NOMO-1 treated with DMSO at 0.1 percent for 48 hours (cell line): ENCODE measurements around the gene PFAS.

Experiments
- DNase-seq: peaks from one replicate; lab custom pipeline; 2025; ENCODE audit not compliant: unreplicated experiment; lab: John Stamatoyannopoulos, UW

PFAS gene

DNA sequence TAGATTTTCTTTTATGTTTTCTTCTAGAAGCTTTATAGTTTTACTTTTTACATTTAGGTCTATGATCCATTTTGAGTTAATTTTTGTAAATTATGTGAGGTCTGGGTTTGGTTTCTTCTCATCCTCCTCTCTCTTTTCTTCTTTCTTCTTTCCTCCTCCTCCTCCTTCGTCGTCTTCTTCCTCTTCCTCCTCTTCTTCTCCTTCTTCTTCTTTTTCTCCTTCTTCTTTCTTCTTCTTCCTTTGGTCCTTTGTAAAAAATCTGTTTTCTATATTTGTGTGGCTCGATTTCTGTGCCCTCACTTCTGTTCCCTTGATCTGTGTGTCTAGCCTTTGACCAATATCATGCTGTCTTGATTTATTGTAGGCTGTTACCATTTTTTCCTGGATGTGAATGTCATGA lies 51.1 kb downstream of the PFAS start:
- DNase-seq = no peak

DNA sequence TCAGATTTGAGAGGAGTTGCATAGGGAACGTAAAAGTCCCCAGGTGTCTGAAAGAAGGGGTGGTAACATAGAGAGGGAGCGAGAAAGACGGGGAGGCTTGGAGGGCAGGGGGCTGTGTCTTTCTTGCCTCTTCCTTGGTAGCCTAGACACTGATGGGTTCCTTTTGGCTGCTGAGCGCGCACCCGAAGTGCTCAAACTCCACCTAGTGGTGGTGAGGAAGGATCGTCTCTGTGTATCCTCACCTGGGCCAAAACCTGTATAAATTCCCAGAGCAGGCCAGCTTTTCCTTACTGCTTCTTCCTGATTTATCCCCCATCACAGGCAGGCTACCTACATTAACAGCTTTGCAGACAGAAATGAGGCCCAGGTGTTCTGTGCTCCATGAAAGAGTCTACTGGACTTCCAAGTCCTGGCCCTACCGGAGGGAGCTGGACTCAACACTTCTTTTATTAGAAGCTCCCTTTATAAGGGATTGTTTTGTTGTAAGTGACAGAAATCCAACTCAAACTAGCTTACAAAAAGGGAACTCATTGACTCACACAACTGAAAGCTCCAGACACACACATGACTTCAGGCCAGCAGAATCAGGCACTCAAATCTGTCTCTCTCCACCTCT lies 51.6 kb downstream of the PFAS start:
- peak; percentile 67 for DNase-seq

DNA sequence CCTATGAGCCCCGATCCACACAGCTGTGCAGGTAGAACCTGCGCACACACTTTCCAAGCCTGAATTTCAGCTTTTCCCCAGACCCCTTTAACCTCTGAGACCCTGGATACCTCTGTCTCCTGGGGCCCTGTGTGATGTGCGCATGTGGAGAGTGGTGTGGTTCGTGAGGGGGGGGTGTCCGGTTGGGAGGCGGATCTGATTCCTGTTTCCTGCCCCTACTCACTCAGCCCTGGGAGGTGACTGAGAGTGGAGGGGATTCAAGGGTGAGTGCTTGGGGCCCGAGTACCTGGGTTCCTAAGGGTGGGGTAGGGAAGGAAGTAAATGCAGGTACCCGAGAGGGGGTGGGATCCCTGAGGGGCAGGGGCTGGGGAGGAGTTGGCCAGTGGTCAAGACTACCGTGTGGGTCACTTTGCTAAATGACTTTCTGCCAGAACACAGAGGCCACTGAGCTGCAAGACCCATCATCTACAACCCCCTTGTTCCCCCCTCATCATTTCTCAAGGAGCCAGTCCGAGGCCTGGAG lies 61.6 kb downstream of the PFAS start:
- DNase-seq = no peak

DNA sequence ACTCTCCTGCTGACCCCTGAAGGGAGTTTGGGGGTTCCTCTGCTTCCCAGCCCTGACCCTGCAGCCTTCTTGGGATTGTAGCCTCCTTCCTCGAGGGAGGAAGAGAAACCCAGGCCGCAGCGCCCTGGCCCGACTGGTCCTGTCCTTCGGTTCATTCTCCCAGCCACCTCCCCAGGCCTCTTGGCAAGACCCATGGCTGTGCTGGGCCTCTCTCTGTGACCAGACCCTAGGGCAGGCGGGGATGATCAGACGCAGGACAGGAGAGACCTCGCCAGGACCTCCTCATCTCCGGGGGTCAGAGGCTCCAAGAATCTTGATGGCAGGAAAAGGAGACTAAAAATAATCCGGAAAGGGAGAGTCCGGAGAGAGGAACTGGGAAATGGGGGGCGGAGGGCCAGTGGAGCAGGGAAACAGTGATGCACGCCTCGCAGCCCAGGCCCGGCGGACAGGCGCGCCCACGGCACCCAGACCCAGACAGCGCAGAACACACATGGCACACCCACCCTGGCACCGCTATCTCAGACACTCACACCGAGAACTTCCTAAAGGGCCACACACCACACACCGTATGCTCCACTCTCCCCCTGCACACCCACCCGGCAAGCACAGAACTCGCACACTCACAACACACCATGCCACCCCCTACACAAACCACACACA lies 62.2 kb downstream of the PFAS start:
- DNase-seq = no peak

DNA sequence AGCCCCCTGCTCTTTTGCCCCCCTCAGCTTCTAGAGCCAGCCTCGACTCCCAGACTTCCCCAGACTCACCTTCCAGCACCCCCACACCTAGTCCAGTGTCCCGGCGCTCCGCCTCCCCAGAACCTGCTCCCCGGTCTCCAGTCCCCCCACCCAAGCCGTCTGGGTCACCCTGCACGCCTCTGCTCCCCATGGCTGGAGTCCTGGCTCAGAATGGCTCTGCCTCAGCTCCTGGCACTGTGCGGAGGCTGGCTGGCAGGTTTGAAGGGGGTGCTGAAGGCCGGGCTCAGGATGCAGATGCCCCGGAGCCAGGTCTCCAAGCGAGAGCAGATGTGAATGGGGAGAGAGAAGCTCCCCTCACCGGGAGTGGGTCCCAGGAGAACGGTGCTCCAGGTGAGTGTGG lies 63.2 kb downstream of the PFAS start:
- no peak for DNase-seq

DNA sequence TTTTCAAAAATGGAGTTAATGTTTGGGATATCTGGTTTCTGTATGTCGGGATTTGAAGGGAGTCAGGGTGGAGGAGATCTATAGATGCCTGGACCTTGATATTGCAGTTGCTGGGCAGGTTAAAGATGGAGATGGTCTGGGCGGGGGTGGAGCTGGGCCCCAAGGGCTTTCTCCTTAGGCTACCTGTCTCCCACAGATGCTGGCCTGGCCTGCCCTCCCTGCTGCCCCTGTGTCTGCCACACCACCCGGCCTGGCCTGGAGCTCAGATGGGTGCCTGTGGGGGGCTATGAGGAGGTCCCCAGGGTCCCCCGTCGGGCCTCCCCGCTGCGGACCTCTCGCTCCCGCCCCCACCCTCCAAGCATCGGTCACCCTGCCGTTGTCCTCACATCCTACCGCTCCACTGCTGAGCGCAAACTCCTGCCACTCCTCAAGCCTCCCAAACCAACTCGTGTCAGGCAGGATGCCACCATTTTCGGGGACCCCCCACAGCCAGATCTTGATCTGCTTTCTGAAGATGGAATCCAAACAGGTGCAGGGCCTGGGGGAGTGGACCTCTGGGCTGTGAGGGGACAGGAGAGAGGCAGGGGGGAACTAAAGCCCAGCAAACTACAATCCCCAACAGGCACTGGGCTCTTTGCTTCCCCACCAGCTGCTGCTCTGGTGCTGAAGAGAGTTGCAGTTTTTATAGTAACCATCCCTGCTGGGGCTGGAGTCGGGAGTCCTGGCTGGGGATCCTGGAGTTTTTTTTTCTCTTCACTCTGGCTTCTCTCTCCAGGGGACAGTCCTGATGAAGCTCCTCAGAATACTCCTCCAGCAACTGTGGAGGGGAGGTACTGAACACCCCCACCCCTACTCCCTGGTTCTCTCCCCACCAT lies 63.9 kb downstream of the PFAS start:
- DNase-seq = no peak

DNA sequence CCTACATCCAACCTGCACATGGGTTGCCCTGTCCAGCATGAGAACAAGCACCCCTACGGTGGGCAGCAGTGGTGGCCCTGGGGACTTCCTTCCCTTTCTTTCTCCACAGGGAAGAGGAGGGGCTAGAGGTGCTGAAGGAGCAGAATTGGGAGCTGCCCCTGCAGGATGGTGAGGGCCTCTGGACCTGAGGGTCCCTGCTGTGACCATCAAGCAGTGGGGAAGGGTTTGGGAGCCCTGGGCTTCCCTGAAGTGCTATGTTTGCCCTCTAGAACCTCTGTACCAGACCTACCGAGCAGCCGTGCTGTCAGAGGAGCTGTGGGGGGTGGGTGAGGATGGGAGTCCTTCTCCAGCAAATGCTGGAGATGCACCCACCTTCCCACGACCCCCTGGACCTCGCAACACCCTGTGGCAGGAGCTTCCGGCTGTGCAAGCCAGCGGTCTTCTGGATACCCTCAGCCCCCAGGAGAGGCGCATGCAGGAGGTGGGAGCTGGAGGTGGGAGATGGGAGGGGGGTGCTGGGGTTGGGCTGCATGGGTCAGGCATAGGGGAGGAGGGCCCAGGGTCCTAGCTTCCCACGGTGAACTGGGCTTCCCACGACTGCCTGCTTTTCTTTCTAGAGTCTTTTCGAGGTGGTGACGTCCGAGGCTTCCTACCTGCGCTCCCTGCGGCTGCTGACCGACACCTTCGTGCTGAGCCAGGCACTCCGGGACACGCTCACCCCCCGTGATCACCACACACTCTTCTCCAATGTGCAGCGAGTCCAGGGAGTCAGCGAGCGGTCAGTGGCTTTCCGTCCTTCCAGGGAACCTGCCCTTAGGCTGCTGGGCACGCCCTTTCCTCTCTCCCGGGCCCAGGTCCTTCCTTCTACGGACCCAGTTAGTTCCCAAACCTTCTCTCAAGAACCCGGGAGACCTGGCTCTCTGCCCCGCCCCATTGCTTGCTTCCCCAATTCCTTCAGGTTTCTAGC lies 66.0 kb downstream of the PFAS start:
- no peak for DNase-seq

DNA sequence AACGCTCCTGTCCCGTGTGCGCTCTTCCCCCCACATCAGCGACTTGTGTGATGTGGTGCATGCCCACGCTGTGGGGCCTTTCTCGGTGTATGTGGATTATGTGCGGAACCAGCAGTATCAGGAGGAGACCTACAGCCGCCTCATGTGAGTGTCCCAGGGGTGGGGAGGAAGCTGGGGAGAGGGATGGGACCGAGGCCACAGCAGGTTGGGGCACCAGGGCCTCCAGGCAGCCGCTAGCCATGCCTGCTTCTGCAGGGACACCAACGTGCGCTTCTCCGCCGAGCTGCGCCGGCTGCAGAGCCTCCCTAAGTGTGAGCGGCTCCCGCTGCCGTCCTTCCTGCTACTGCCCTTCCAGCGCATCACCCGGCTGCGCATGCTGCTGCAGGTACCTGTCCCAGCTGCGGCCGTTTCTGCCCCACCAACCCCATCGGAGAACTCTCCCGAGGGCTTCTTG lies 66.7 kb downstream of the PFAS start:
- DNase-seq = no peak

DNA sequence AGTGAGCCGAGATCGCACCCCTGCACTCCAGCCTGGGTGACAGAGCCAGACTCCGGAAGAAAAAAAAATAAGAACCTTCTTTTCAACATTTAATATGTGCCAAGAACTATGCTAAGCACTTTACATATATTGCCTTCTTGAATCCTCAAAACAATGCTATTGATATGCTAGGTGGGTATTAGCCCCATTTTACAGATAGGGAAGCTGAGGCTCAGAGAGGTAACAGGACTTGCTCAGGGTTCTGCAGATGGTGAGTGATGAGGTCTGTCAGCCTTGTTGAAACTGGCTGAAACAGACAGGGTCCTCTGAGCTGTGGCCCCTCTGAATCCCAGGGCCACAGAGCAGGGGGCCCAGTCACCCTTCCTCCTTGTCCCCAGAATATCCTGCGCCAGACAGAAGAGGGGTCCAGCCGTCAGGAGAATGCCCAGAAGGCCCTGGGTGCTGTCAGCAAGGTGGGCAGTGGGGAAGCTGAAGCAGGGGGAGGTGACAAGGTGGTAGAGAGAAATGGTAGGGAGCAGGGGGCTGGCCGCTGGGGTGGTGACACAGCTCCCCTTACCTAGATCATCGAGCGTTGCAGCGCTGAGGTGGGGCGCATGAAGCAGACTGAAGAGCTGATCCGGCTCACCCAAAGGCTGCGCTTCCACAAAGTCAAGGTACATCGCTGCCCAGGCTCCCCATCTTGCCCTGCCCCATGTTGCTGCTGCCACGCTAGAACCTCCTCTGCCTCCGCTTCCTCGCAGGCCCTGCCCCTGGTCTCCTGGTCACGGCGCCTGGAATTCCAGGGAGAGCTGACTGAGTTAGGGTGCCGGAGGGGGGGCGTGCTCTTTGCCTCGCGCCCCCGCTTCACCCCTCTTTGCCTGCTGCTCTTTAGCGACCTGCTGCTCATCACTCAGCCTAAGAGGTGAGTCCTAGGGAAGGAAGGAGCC lies 69.2 kb downstream of the PFAS start:
- no peak for DNase-seq
